Trophoblast cell (in vitro differentiated cells and primary cell): ENCODE results near the gene CAST.
"Not testable (repeated sequence)": the region's sequence is repeated elsewhere in the genome, so short reads cannot be mapped to it uniquely, and the experiment has no call there.

Experiments
- DNase-seq, 2 donors: peaks; one replicate each; pipeline ENCODE4 v3.0.0-alpha.2; 2016
- H2AFZ ChIP-seq: 2 replicates; pipeline ENCODE4 v1.6.1; 2013; ENCODE audit warnings: low read length, moderate library complexity, mild to moderate bottlenecking; ENCODE audit not compliant: insufficient read depth, poor library complexity
- H2AK5ac ChIP-seq: 2 replicates; pipeline ENCODE4 v1.6.1; 2013; ENCODE audit warnings: mild to moderate bottlenecking, low read length
- H2BK120ac ChIP-seq: 2 replicates; pipeline ENCODE4 v1.6.1; 2013; ENCODE audit warnings: low read length, mild to moderate bottlenecking, moderate library complexity; ENCODE audit not compliant: insufficient read depth, poor library complexity
- H2BK12ac ChIP-seq: 2 replicates; pipeline ENCODE4 v1.6.1; 2013; ENCODE audit warnings: mild to moderate bottlenecking, low read length, moderate library complexity
- H2BK5ac ChIP-seq: 2 replicates; pipeline ENCODE4 v1.6.1; 2013; ENCODE audit warnings: low read length, low read depth, moderate library complexity, mild to moderate bottlenecking; ENCODE audit not compliant: poor library complexity
- H3K14ac ChIP-seq: 2 replicates; pipeline ENCODE4 v1.6.1; 2013; ENCODE audit warnings: mild to moderate bottlenecking, low read length
- H3K18ac ChIP-seq: 2 replicates; pipeline ENCODE4 v1.6.1; 2013; ENCODE audit warnings: mild to moderate bottlenecking, low read length
- H3K23ac ChIP-seq: 2 replicates; pipeline ENCODE4 v1.6.1; 2013; ENCODE audit warnings: low read length
- H3K27ac ChIP-seq: 2 replicates; pipeline ENCODE4 v1.5.1; 2013; ENCODE audit warnings: low read depth, mild to moderate bottlenecking, inconsistent platforms, low read length, moderate library complexity
- H3K27me3 ChIP-seq: 2 replicates; pipeline ENCODE4 v1.6.1; 2013; ENCODE audit warnings: inconsistent platforms, mild to moderate bottlenecking, low read length, moderate library complexity; ENCODE audit not compliant: insufficient read depth
- H3K36me3 ChIP-seq, 2 experiments: 1 replicate in 1 of 2; 2 replicates in 1 of 2; pipeline ENCODE4 v1.6.1; 2013; ENCODE audit warnings: low read length in 2 of 2, mild to moderate bottlenecking in 2 of 2, moderate library complexity in 1 of 2; ENCODE audit not compliant: insufficient read depth in 2 of 2, control insufficient read depth in 1 of 2
- H3K4ac ChIP-seq: 2 replicates; pipeline ENCODE4 v1.6.1; 2013; ENCODE audit warnings: low read depth, mild to moderate bottlenecking, low read length, moderate library complexity
- H3K4me1 ChIP-seq, 2 experiments: 1 replicate in 1 of 2; 2 replicates in 1 of 2; pipeline ENCODE4 v1.6.1; 2013; ENCODE audit warnings: low read length in 2 of 2, mild to moderate bottlenecking in 2 of 2, moderate library complexity in 1 of 2; ENCODE audit not compliant: insufficient read depth in 2 of 2, control insufficient read depth in 1 of 2
- H3K4me2 ChIP-seq: 2 replicates; pipeline ENCODE4 v1.6.1; 2013; ENCODE audit warnings: inconsistent platforms, mild to moderate bottlenecking, low read length, moderate library complexity
- H3K4me3 ChIP-seq: 2 replicates; pipeline ENCODE4 v1.5.1; 2013; ENCODE audit warnings: mild to moderate bottlenecking, low read depth, low read length, inconsistent platforms
- H3K79me1 ChIP-seq: one replicate; pipeline ENCODE4 v1.6.1; 2013; ENCODE audit warnings: low read length
- H3K79me2 ChIP-seq: 2 replicates; pipeline ENCODE4 v1.6.1; 2013; ENCODE audit warnings: low read length, mild to moderate bottlenecking; ENCODE audit not compliant: control insufficient read depth, insufficient read depth, poor library complexity
- H3K9ac ChIP-seq: 2 replicates; pipeline ENCODE4 v1.6.1; 2013; ENCODE audit warnings: mild to moderate bottlenecking, low read length
- H3K9me3 ChIP-seq: 2 replicates; pipeline ENCODE4 v1.6.1; 2013; ENCODE audit warnings: low read depth, mild to moderate bottlenecking, control low read depth, inconsistent platforms, low read length; ENCODE audit not compliant: insufficient read depth
- H4K12ac ChIP-seq: 2 replicates; pipeline ENCODE4 v1.6.1; 2013; ENCODE audit warnings: low read depth, mild to moderate bottlenecking, low read length, moderate library complexity
- H4K8ac ChIP-seq: 2 replicates; pipeline ENCODE4 v1.6.1; 2013; ENCODE audit warnings: low read depth, mild to moderate bottlenecking, low read length, moderate library complexity
- H4K91ac ChIP-seq: one replicate; pipeline ENCODE4 v1.6.1; 2013; ENCODE audit warnings: low read depth, mild to moderate bottlenecking, low read length, moderate library complexity
- WGBS: extraction: QIAGEN DNeasy Blood & Tissue Kit; methylation state at CpG from one replicate; pipeline ENCODE4 v1.1.7; 2013; ENCODE audit warnings: missing lambda C conversion rate; ENCODE audit not compliant: insufficient read length, insufficient coverage; ENCODE audit errors: extremely low coverage; 5-methylcytosine and 5-hydroxymethylcytosine counted together

Gene CAST

GRCh38 chr5:96743065-96743768 is 81.0 kb downstream of the CAST start:
- H3K9ac ChIP-seq = no peak overlapping the region
- DNase-seq = no peak
- no peaks in the 10 kb centered on the region for H3K79me2 ChIP-seq
- no peak overlapping the region for H2BK5ac ChIP-seq
- no peak overlapping the region for H2AK5ac ChIP-seq
- H2AFZ ChIP-seq = no peak overlapping the region
- no peak overlapping the region for H3K4me3 ChIP-seq
- no peak overlapping the region for H2BK12ac ChIP-seq
- H3K4me2 ChIP-seq = no peak overlapping the region
- H3K18ac ChIP-seq = no peak overlapping the region
- H2BK120ac ChIP-seq = no peak overlapping the region
- no peak overlapping the region for H3K27ac ChIP-seq
- H3K4ac ChIP-seq = no peak overlapping the region
- no peaks in the 10 kb centered on the region for H3K27me3 ChIP-seq
- no peaks in the 10 kb centered on the region for H3K4me1 ChIP-seq
- H3K14ac ChIP-seq = no peak overlapping the region
- H3K79me1 ChIP-seq = no peaks in the 10 kb centered on the region
- H4K8ac ChIP-seq = no peak overlapping the region
- H3K9me3 ChIP-seq = no peaks in the 10 kb centered on the region
- no CpG with 5 or more reads among the region's 11 CpGs for whole genome bisulfite sequencing
- no peak overlapping the region for H4K12ac ChIP-seq
- peaks cover 18 to 32% of the 10 kb centered on the region in 2 experiments for H3K36me3 ChIP-seq
- no peak overlapping the region for H4K91ac ChIP-seq
- no peak overlapping the region for H3K23ac ChIP-seq

- Histone ChIP-seq H2BK120ac (no peak overlapping the region), H3K79me1 (no peaks in the 10 kb centered on the region), H3K27me3 (no peaks in the 10 kb centered on the region), H3K14ac (no peak overlapping the region), H2AK5ac (no peak overlapping the region), H2BK5ac (no peak overlapping the region), H3K36me3 (peaks cover 15 to 34% of the 10 kb centered on the region in 2 experiments), H4K8ac (no peak overlapping the region), H3K9ac (no peak overlapping the region), H3K4me2 (no peak overlapping the region), H4K91ac (no peak overlapping the region), H3K23ac (no peak overlapping the region), H2AFZ (no peak overlapping the region), H3K4me1 (no peaks in the 10 kb centered on the region), H3K27ac (no peak overlapping the region), H3K4ac (no peak overlapping the region), H3K18ac (no peak overlapping the region), H3K9me3 (no peaks in the 10 kb centered on the region), H2BK12ac (no peak overlapping the region), H4K12ac (no peak overlapping the region), H3K79me2 (no peaks in the 10 kb centered on the region), H3K4me3 (no peak overlapping the region)
- WGBS = no CpG with 5 or more reads among the region's 4 CpGs
- no peak for DNase-seq
These were observed 81.6 kb downstream of the CAST start for GRCh38 chr5:96743805-96744204.

- not testable (repeated sequence) for H4K8ac ChIP-seq, H3K4me3 ChIP-seq, H3K14ac ChIP-seq, H3K27me3 ChIP-seq, H2AFZ ChIP-seq, H4K91ac ChIP-seq, H2AK5ac ChIP-seq, H3K18ac ChIP-seq, H3K4me1 ChIP-seq, H3K9me3 ChIP-seq, H2BK5ac ChIP-seq, DNase-seq, H3K79me2 ChIP-seq, H3K23ac ChIP-seq, H3K4me2 ChIP-seq, H4K12ac ChIP-seq, H2BK12ac ChIP-seq, H3K4ac ChIP-seq, H3K79me1 ChIP-seq, H2BK120ac ChIP-seq, H3K9ac ChIP-seq, H3K27ac ChIP-seq
- peaks cover 15 to 32% of the 10 kb centered on the region in 2 experiments for H3K36me3 ChIP-seq
- WGBS = no CpG with 5 or more reads among the region's 5 CpGs
These were observed 82.0 kb downstream of the CAST start for GRCh38 chr5:96744218-96744617.

- Histone ChIP-seq H4K12ac (no peak overlapping the region), H3K14ac (no peak overlapping the region), H4K8ac (no peak overlapping the region), H3K9me3 (no peaks in the 10 kb centered on the region), H2BK120ac (no peak overlapping the region), H3K4me3 (no peak overlapping the region), H3K36me3 (peaks cover 19 to 37% of the 10 kb centered on the region in 2 experiments), H2BK5ac (no peak overlapping the region), H2AK5ac (no peak overlapping the region), H3K4me1 (no peaks in the 10 kb centered on the region), H3K4me2 (no peak overlapping the region), H2BK12ac (no peak overlapping the region), H3K79me2 (no peaks in the 10 kb centered on the region), H2AFZ (no peak overlapping the region), H3K27ac (no peak overlapping the region), H3K27me3 (no peaks in the 10 kb centered on the region), H3K9ac (no peak overlapping the region), H4K91ac (no peak overlapping the region), H3K23ac (no peak overlapping the region), H3K18ac (no peak overlapping the region), H3K4ac (no peak overlapping the region), H3K79me1 (no peaks in the 10 kb centered on the region)
- no CpG with 5 or more reads among the region's 5 CpGs for WGBS
- no peak for DNase-seq
These were observed 82.8 kb downstream of the CAST start for GRCh38 chr5:96745025-96745424.
